Prostate gland (tissue), 2 donors: Measurements from ENCODE around the gene NIPAL3. TPM values are rescaled to one million over a fixed set of nuclear protein-coding genes. Genes with fewer than 3 reads are reported as not detected.

Experiments used
- DNase-seq: peaks from one replicate; pipeline ENCODE4 v3.0.0-alpha.2; 2019; ENCODE audit warnings: low spot score
- H3K27ac ChIP-seq, 2 donors: fragments of 200-600 bp; sonication (generic); 2 replicates each; pipeline ENCODE4 v1.5.1; 2017 to 2019
- H3K27me3 ChIP-seq: fragments of 200-600 bp; sonication (generic); replicated peaks from 2 replicates; pipeline ENCODE4 v1.5.1; 2019; ENCODE audit not compliant: insufficient read depth
- H3K36me3 ChIP-seq, 2 donors: fragments of 200-600 bp; sonication (generic); 1 replicate in 1 of 2; 2 replicates in 1 of 2; pipeline versions ENCODE4 v1.5.1 to v1.8.1; 2017 to 2019
- H3K4me1 ChIP-seq: fragments of 200-600 bp; sonication (generic); replicated peaks from 2 replicates; pipeline ENCODE4 v1.5.1; 2019
- H3K4me3 ChIP-seq, 2 donors: fragments of 200-600 bp; sonication (generic); 2 replicates each; pipeline ENCODE4 v1.5.1; 2017 to 2019
- H3K9me3 ChIP-seq: fragments of 200-600 bp; sonication (generic); 2 replicates; pipeline ENCODE4 v1.5.1; 2017
- POLR2A ChIP-seq: fragments of 450-650 bp; IDR thresholded peaks from one replicate; pipeline ENCODE4 v1.6.1; 2016; ENCODE audit warnings: antibody characterized with exemption, mild to moderate bottlenecking
- POLR2AphosphoS5 ChIP-seq: sonication (generic); formaldehyde crosslinking; IDR thresholded peaks from one replicate; pipeline ENCODE4 v1.6.1; 2017; ENCODE audit warnings: antibody characterized with exemption
- WGBS: methylation state at CpG from one replicate; pipeline ENCODE4 v1.1.5; 2018; 5-methylcytosine and 5-hydroxymethylcytosine counted together
- intact Hi-C: fragments of 100-400 bp; cut with DNase I; formaldehyde crosslinking; loops from one replicate; pipeline ENCODE4 v1.14.2; 2022
- total RNA-seq, 2 donors: library from RNA; depleted of rRNA; stranded (reverse); fragments of >200 nt; gene quantifications; one replicate each; pipeline ENCODE4 v1.1.0, GENCODE V29; 2016
- TF ChIP-seq, protein P1 (sequence below), 4 experiments: fragments of 200-600 bp in 2 of 4; fragments of 450-650 bp in 2 of 4; sonication (generic) in 2 of 4; IDR thresholded peaks; 1 replicate in 3 of 4; 2 replicates in 1 of 4; pipeline ENCODE4 v1.5.1; 2016 to 2019; ENCODE audit warnings: antibody characterized with exemption in 4 of 4, mild to moderate bottlenecking in 2 of 4, moderate library complexity in 2 of 4

NIPAL3 gene
- total RNA-seq, 2 donors from 2014 or later: 125 to 350 TPM

DNA sequence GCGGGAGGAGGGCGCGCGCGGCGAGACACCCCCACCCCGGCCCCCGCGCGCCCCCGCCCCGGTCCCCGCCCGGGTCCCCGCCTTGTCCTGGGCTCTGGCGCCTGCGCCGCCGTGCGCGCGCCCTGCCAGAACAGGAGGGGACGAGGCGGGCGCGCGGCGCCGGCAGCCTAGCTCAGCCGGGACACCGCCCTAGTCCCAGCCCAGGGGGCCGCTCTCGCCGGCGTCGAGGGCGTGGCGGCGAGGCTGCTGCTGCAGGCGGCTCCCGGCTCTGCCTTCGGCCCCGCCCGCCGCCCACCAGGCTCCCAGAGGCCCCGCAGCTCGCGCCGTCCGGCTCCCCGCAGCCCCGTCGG lies 87.1 kb downstream of the NIPAL3 start, which contains the start of gene RCAN3:
TSS of gene RCAN3 (plus strand) at position 128 of the 350 bp plus-strand sequence. CDS start 11,537 bp downstream, outside the sequence.
- 0% methylated on average over 21 of the region's 53 CpGs for WGBS
- intact Hi-C loops: no loop called here
- no peak for TF ChIP-seq POLR2AphosphoS5
- TF ChIP-seq, protein P1, sequence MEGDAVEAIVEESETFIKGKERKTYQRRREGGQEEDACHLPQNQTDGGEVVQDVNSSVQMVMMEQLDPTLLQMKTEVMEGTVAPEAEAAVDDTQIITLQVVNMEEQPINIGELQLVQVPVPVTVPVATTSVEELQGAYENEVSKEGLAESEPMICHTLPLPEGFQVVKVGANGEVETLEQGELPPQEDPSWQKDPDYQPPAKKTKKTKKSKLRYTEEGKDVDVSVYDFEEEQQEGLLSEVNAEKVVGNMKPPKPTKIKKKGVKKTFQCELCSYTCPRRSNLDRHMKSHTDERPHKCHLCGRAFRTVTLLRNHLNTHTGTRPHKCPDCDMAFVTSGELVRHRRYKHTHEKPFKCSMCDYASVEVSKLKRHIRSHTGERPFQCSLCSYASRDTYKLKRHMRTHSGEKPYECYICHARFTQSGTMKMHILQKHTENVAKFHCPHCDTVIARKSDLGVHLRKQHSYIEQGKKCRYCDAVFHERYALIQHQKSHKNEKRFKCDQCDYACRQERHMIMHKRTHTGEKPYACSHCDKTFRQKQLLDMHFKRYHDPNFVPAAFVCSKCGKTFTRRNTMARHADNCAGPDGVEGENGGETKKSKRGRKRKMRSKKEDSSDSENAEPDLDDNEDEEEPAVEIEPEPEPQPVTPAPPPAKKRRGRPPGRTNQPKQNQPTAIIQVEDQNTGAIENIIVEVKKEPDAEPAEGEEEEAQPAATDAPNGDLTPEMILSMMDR (IDR thresholded peaks at IDR 0.05): no peak
- TF ChIP-seq POLR2A: no peak
- H3K36me3 ChIP-seq: no peaks in the 10 kb centered on the region
- H3K27me3 ChIP-seq: no peaks in the 10 kb centered on the region
- peak; percentile 85 for DNase-seq
- H3K9me3 ChIP-seq: no peaks in the 10 kb centered on the region
- no peaks in the 10 kb centered on the region for H3K4me1 ChIP-seq
- peak within 1 kb of the TSS; percentile 65 to 77 for H3K4me3 ChIP-seq
- H3K27ac ChIP-seq: peak within 1 kb of the TSS; percentile 94 to 97

DNA sequence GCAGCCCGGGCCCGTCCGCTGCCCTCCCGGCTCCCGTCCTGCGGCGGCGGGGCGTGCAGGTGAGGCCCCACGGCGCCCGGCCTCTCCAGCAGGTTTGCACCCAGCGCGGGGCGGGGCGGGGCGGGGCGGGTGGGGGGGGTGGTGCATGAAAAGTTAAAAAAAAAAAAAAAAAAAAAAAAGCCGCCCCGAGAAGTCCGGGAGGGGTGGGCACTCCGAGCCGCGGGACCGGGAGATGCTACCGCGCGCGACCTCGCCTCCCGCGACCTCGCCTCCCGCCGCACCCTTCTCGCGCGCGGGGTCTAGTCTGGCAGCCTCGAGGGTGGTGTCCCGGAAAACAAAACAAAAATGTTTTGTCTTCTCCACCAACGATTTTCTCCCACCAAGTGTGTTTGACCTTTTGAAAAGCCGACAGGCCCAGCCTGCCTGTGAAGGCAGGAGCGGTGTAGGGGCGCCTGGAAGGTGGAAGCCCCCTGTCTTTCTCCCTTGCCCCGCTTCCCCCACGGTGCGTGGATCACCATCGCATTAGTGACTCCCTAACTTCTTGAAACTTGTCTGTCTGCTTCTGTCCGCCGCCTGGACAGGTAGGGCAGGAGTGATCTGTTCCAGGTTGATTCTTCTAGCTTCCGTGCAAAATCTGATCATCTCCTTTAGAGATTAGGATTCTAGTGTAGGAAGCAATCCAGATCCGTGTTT lies 87.6 kb downstream of the NIPAL3 start:
- intact Hi-C loops: no loop called here
- Histone ChIP-seq H3K27me3 (no peaks in the 10 kb centered on the region), H3K36me3 (no peaks in the 10 kb centered on the region), H3K4me3 (peak overlapping the region; percentile 65 to 77), H3K9me3 (no peaks in the 10 kb centered on the region), H3K4me1 (no peaks in the 10 kb centered on the region), H3K27ac (peak overlapping the region; percentile 94 to 97)
- WGBS: 4% methylated on average over 41 of the region's 53 CpGs
- DNase-seq: peak; percentile 50
- TF ChIP-seq POLR2AphosphoS5 (peak; percentile 41), POLR2A (no peak)

DNA sequence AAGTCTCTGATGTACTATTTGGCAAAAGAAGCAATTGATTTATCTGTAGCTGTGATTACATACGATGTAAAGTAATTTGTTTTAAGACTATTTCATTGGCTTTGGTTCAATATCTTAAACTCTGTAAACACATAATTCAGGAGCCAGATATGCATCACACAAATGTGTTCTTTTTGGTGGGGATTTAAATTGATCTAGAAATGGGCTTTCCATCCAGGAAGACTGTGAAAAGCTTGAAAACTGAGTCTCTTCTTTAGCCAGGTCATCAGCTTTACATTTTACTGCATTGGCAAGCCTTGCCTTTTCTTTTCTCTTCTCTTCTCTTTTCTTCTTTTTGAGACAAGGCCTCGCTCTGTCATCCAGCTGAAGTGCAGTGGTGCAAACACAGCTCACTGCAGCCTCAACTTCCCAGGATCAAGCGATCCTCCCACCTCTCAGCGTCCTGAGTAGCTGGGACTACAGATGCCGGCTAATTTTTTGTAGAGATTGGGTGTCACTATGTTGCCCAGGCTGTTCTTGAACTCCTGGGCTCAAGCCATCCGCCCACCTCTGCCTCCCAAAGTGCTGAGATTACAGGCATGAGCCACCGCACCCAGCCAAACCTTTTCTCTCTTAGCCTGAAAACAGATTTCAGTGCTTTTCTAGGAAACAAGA lies 88.4 kb downstream of the NIPAL3 start:
- Histone ChIP-seq H3K36me3 (no peaks in the 10 kb centered on the region), H3K27ac (peak overlapping the region; percentile 94 to 97), H3K4me3 (peak overlapping the region; percentile 65 to 77), H3K9me3 (no peaks in the 10 kb centered on the region), H3K4me1 (no peaks in the 10 kb centered on the region), H3K27me3 (no peaks in the 10 kb centered on the region)
- WGBS: 67% methylated on average over 7 of the region's 7 CpGs
- intact Hi-C loops: no loop called here
- TF ChIP-seq, protein P1 (IDR thresholded peaks at IDR 0.05): no peak
- TF ChIP-seq POLR2AphosphoS5 (no peak), POLR2A (no peak)
- DNase-seq: no peak

DNA sequence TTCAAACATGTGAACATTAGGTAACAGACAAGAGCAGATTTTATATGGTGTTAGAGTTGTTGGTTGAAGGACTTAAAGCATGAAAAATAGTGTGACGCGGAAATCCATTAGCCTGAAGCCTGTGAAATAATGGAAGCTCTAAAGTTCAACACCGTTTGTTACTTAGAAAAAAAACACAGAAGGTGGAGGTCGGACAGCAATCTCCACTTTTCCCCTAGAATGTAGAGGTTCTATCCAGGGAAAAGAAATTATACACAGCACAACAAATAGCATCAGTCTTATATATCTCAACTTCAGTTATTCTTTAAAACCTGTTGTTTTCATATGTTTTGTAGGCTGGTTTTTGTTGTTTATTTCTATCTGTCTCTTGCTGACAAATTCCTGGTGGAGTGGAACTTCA lies 89.0 kb downstream of the NIPAL3 start:
- DNase-seq: no peak
- Histone ChIP-seq H3K4me1 (no peaks in the 10 kb centered on the region), H3K4me3 (peak overlapping the region; percentile 65 to 77), H3K36me3 (no peaks in the 10 kb centered on the region), H3K27me3 (no peaks in the 10 kb centered on the region), H3K27ac (peak overlapping the region; percentile 94 to 97), H3K9me3 (no peaks in the 10 kb centered on the region)
- TF ChIP-seq POLR2AphosphoS5: no peak
- no peak for TF ChIP-seq POLR2A
- TF ChIP-seq, protein P1 (IDR thresholded peaks at IDR 0.05): no peak
- 88% methylated on average over 4 of the region's 4 CpGs for WGBS
- intact Hi-C loops: no loop called here

DNA sequence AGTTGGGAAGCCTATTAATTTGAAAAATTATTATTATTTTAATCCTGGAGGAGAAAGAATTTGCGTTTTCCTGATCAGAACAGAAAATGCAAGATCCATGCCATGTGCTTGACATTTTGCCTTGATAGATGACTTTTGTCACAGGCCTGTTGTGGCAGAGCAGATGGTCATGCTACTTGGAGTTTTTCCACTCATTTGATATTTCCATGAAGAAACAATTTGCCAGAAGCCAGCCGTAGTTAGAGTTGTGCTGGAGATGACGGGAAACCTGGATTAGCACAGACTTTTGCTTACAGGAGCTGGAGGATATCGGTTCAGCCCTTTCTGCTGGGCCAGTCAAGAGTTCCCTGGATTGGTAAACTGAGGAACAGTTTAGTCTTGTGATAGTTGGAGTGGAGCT lies 90.2 kb downstream of the NIPAL3 start:
- intact Hi-C loops: no loop called here
- TF ChIP-seq POLR2AphosphoS5 (no peak), POLR2A (no peak)
- TF ChIP-seq, protein P1 (IDR thresholded peaks at IDR 0.05): no peak
- Histone ChIP-seq H3K27ac (peak overlapping the region; percentile 29 to 60), H3K4me3 (peak overlapping the region in 1 of 2 donors; percentile 77), H3K9me3 (no peaks in the 10 kb centered on the region), H3K4me1 (no peaks in the 10 kb centered on the region), H3K36me3 (no peaks in the 10 kb centered on the region), H3K27me3 (no peaks in the 10 kb centered on the region)
- no peak for DNase-seq
- 87% methylated on average over 4 of the region's 4 CpGs for WGBS
